Endodermal cell (in vitro differentiated cells): Measurements from ENCODE around the gene ZNF354B. TPM values are rescaled to one million over a fixed set of nuclear protein-coding genes. Genes with fewer than 3 reads are reported as not detected.

ENCODE experiments used
- DNase-seq: peaks from one replicate; pipeline ENCODE4 v3.0.0-alpha.2; 2017
- H3K27ac ChIP-seq: 2 replicates; pipeline ENCODE4 v1.5.1; 2013; ENCODE audit warnings: mild to moderate bottlenecking, low read depth, low read length, moderate library complexity
- H3K27me3 ChIP-seq: 2 replicates; pipeline ENCODE4 v1.6.1; 2013; ENCODE audit warnings: mild to moderate bottlenecking, low read length, moderate library complexity; ENCODE audit not compliant: insufficient read depth, control insufficient read depth, poor library complexity, severe bottlenecking
- H3K36me3 ChIP-seq: 2 replicates; pipeline ENCODE4 v1.7.0; 2013; ENCODE audit warnings: mild to moderate bottlenecking, low read length, moderate library complexity; ENCODE audit not compliant: control insufficient read depth, insufficient read depth
- H3K4me1 ChIP-seq: one replicate; pipeline ENCODE4 v1.7.0; 2013; ENCODE audit warnings: low read length; ENCODE audit not compliant: control insufficient read depth, insufficient read depth
- H3K4me3 ChIP-seq: 2 replicates; pipeline ENCODE4 v1.5.1; 2013; ENCODE audit warnings: mild to moderate bottlenecking, low read length, moderate library complexity
- H3K9ac ChIP-seq: 2 replicates; pipeline ENCODE4 v1.6.1; 2013; ENCODE audit warnings: mild to moderate bottlenecking, low read length, moderate library complexity; ENCODE audit not compliant: poor library complexity, severe bottlenecking; ENCODE audit errors: extremely low read depth
- H3K9me3 ChIP-seq: 2 replicates; pipeline ENCODE4 v1.6.1; 2013; ENCODE audit warnings: mild to moderate bottlenecking, low read length, moderate library complexity; ENCODE audit not compliant: control insufficient read depth
- H3K27ac Mint-ChIP-seq: 2 replicates; pipeline ENCODE4 v1.8.0; 2020; ENCODE audit warnings: mixed read lengths
- H3K27me3 Mint-ChIP-seq: 2 replicates; pipeline ENCODE4 v1.8.0; 2021; ENCODE audit warnings: mild to moderate bottlenecking, mixed read lengths; ENCODE audit not compliant: insufficient read depth
- H3K36me3 Mint-ChIP-seq: 2 replicates; pipeline ENCODE4 v1.8.0; 2020; ENCODE audit warnings: low read depth, mixed read lengths
- H3K4me1 Mint-ChIP-seq: 2 replicates; pipeline ENCODE4 v1.8.0; 2020; ENCODE audit warnings: mixed read lengths
- H3K4me3 Mint-ChIP-seq: 2 replicates; pipeline ENCODE4 v1.8.0; 2020; ENCODE audit warnings: mild to moderate bottlenecking, moderate library complexity, mixed read lengths
- H3K9me3 Mint-ChIP-seq: 2 replicates; pipeline ENCODE4 v1.8.0; 2020; ENCODE audit warnings: mild to moderate bottlenecking, mixed read lengths
- CTCF ChIP-seq: fragments of 200-600 bp; sonication (generic); conservative IDR thresholded peaks from 2 replicates; pipeline ENCODE4 v1.5.0; 2021; ENCODE audit warnings: antibody characterized with exemption, mild to moderate bottlenecking
- WGBS, 2 experiments: methylation state at CpG; one replicate each; pipeline versions ENCODE4 v1.1.5 to v1.1.7; 2013; ENCODE audit warnings: missing lambda C conversion rate in 2 of 2, mixed read lengths in 1 of 2; ENCODE audit not compliant: insufficient coverage in 1 of 2, insufficient read length in 1 of 2; 5-methylcytosine and 5-hydroxymethylcytosine counted together
- total RNA-seq, 2 donors: library from RNA; stranded (reverse); fragmentation: NEBNext Ultra II Directional in 1 of 2; extraction: Animal tissue kit (Norgen Biotek cat#: 25700) in 1 of 2; gene quantifications; 2 replicates in 1 of 2; 3 replicates in 1 of 2; pipeline ENCODE4 v1.2.1, GENCODE V29; 2021

ZNF354B gene
- total RNA-seq, 2 donors from 2014 or later, result 24.3 to 26.0 TPM

GRCh38 chr5:178902849-178903248 lies 43.1 kb downstream of the ZNF354B start:
- no peak overlapping the region for H3K9ac ChIP-seq
- H3K36me3 ChIP-seq, result no peaks in the 10 kb centered on the region
- peaks cover 43% of the 10 kb centered on the region for H3K9me3 ChIP-seq
- Mint-ChIP-seq H3K27me3 (no peaks in the 10 kb centered on the region), H3K4me1 (no peaks in the 10 kb centered on the region), H3K27ac (no peak overlapping the region), H3K4me3 (no peak overlapping the region), H3K9me3 (peaks cover 61% of the 10 kb centered on the region), H3K36me3 (peaks cover 35% of the 10 kb centered on the region)
- no peak for DNase-seq
- no peaks in the 10 kb centered on the region for H3K27me3 ChIP-seq
- no peak for TF ChIP-seq CTCF
- H3K4me3 ChIP-seq, result no peak overlapping the region
- no peaks in the 10 kb centered on the region for H3K4me1 ChIP-seq
- WGBS, 2 experiments, result 60 to 72% methylated on average over 1 to 3 of the region's 3 CpGs
- no peak overlapping the region for H3K27ac ChIP-seq

- Mint-ChIP-seq H3K4me1 (no peaks in the 10 kb centered on the region), H3K4me3 (no peak overlapping the region), H3K27me3 (peaks cover 5% of the 10 kb centered on the region), H3K36me3 (peaks cover 42% of the 10 kb centered on the region), H3K27ac (no peak overlapping the region), H3K9me3 (peaks cover 95% of the 10 kb centered on the region)
- H3K9me3 ChIP-seq, result peaks cover 97% of the 10 kb centered on the region
- peak overlapping the region; percentile 67 for H3K4me3 ChIP-seq
- no peak for TF ChIP-seq CTCF
- DNase-seq, result no peak
- WGBS, 2 experiments, result 85 to 90% methylated on average over 5 to 11 of the region's 11 CpGs
- H3K9ac ChIP-seq, result no peak overlapping the region
- no peaks in the 10 kb centered on the region for H3K27me3 ChIP-seq
- no peaks in the 10 kb centered on the region for H3K4me1 ChIP-seq
- H3K27ac ChIP-seq, result no peak overlapping the region
- H3K36me3 ChIP-seq, result no peaks in the 10 kb centered on the region
These were observed 72.3 kb downstream of the ZNF354B start for GRCh38 chr5:178931846-178932760.

Other genes starting within 250 kb of the ZNF354B start
- 10 to 100 TPM; 14.9 to 19.4 TPM for gene CLK4, start 232.9 kb upstream of the ZNF354B start, total RNA-seq
- gene ZNF354A, start 129.3 kb upstream of the ZNF354B start, total RNA-seq, result 10 to 100 TPM; 22.1 to 23.3 TPM
- gene ZFP2, start 36.0 kb downstream of the ZNF354B start, total RNA-seq, result 1 to 10 TPM; 1.8 to 3.3 TPM
- under 1 TPM in 1 of 2 donors, not detected in 1; 0.86 TPM for gene ZNF454, start 81.2 kb downstream of the ZNF354B start, total RNA-seq
- gene GRM6, start 135.4 kb downstream of the ZNF354B start, total RNA-seq, result not detected
- 1 to 10 TPM; 5.8 to 6.6 TPM for gene ZNF879, start 163.9 kb downstream of the ZNF354B start, total RNA-seq
- gene ZNF354C, start 200.4 kb downstream of the ZNF354B start, total RNA-seq, result 1 to 10 TPM; 3.4 to 4.8 TPM